Fibroblast of lung (primary cell): ENCODE data around the gene FAM217A. TPM values are rescaled to one million over a fixed set of nuclear protein-coding genes. Genes with fewer than 3 reads are reported as not detected.

Experiments used
- DNase-seq, 2 donors: peaks; one replicate each; pipeline versions ENCODE4 v3.0.0 to v3.0.0-alpha.2; 2010; ENCODE audit warnings: low read depth in 2 of 2
- H2AFZ ChIP-seq: 2 replicates; pipeline ENCODE4 v1.5.1; 2012; ENCODE audit warnings: low read length, control low read depth, inconsistent platforms
- H3K27ac ChIP-seq: 2 replicates; pipeline ENCODE4 v1.5.1; 2011; ENCODE audit warnings: low read length, control low read depth; ENCODE audit not compliant: insufficient read depth
- H3K27me3 ChIP-seq: 2 replicates; pipeline ENCODE4 v1.5.1; 2011; ENCODE audit warnings: mild to moderate bottlenecking, low read length; ENCODE audit not compliant: control insufficient read depth, insufficient read depth
- H3K36me3 ChIP-seq: 2 replicates; pipeline ENCODE4 v1.5.1; 2011; ENCODE audit warnings: low read length; ENCODE audit not compliant: control insufficient read depth, insufficient read depth
- H3K4me1 ChIP-seq: 2 replicates; pipeline ENCODE4 v1.5.1; 2011; ENCODE audit warnings: low read length; ENCODE audit not compliant: control insufficient read depth, insufficient read depth; ENCODE audit errors: extremely low read depth
- H3K4me2 ChIP-seq: 2 replicates; pipeline ENCODE4 v1.5.1; 2011; ENCODE audit warnings: low read length, control low read depth; ENCODE audit not compliant: insufficient read depth; ENCODE audit errors: extremely low read depth
- H3K4me3 ChIP-seq, 4 experiments: fragments of 200-600 bp in 1 of 4; sonication (generic) in 1 of 4; replicated peaks in 1 of 4; 2 replicates each; pipeline ENCODE4 v1.5.1; 2011 to 2016; ENCODE audit warnings: low read length in 4 of 4, low read depth in 3 of 4, mild to moderate bottlenecking in 3 of 4, control low read depth in 2 of 4, inconsistent platforms in 1 of 4, mixed read lengths in 1 of 4; ENCODE audit not compliant: insufficient read depth in 1 of 4; ENCODE audit errors: control extremely low read depth in 1 of 4
- H3K79me2 ChIP-seq: 2 replicates; pipeline ENCODE4 v1.5.1; 2012; ENCODE audit warnings: mild to moderate bottlenecking, low read length, inconsistent platforms; ENCODE audit not compliant: control insufficient read depth, insufficient read depth
- H3K9ac ChIP-seq: 2 replicates; pipeline ENCODE4 v1.5.1; 2011; ENCODE audit warnings: mild to moderate bottlenecking, low read length, control low read depth; ENCODE audit not compliant: insufficient read depth
- H3K9me3 ChIP-seq: 2 replicates; pipeline ENCODE4 v1.5.1; 2012; ENCODE audit warnings: low read depth, low read length; ENCODE audit not compliant: control insufficient read depth, insufficient read depth
- H4K20me1 ChIP-seq: 2 replicates; pipeline ENCODE4 v1.5.1; 2011; ENCODE audit warnings: low read length; ENCODE audit not compliant: control insufficient read depth, insufficient read depth; ENCODE audit errors: extremely low read depth
- EZH2 ChIP-seq: IDR thresholded peaks from 2 replicates; pipeline ENCODE4 v1.5.1; 2012; ENCODE audit warnings: low read length, control low read depth, mild to moderate bottlenecking; ENCODE audit errors: missing control alignments
- polyA minus RNA-seq: library from RNA; depleted of rRNA, polyadenylated mRNA; stranded (reverse); fragments of >200 nt; gene quantifications from 2 replicates; pipeline ENCODE4 v1.2.3, GENCODE V29; 2011; ENCODE audit warnings: low replicate concordance
- polyA plus RNA-seq, 2 donors: library from polyadenylated mRNA; depleted of rRNA in 1 of 2; stranded (reverse) in 1 of 2; unstranded in 1 of 2; fragments of >200 nt; gene quantifications; 2 replicates each; pipeline ENCODE4 v1.2.1, GENCODE V29; 2011 to 2012; ENCODE audit warnings: missing spikeins in 1 of 2
- total RNA-seq: library from RNA; depleted of rRNA; stranded (reverse); fragments of >200 nt; gene quantifications from 2 replicates; pipeline ENCODE4 v1.2.1, GENCODE V29; 2014
- TF ChIP-seq, protein P1 (sequence below), 2 donors: IDR thresholded peaks in 1 of 2; conservative IDR thresholded peaks in 1 of 2; 1 replicate in 1 of 2; 2 replicates in 1 of 2; pipeline ENCODE4 v1.5.1; 2011 to 2012; ENCODE audit warnings: low read length in 2 of 2, control low read depth in 1 of 2, inconsistent platforms in 1 of 2, low read depth in 1 of 2, mild to moderate bottlenecking in 1 of 2

FAM217A gene, protein sequence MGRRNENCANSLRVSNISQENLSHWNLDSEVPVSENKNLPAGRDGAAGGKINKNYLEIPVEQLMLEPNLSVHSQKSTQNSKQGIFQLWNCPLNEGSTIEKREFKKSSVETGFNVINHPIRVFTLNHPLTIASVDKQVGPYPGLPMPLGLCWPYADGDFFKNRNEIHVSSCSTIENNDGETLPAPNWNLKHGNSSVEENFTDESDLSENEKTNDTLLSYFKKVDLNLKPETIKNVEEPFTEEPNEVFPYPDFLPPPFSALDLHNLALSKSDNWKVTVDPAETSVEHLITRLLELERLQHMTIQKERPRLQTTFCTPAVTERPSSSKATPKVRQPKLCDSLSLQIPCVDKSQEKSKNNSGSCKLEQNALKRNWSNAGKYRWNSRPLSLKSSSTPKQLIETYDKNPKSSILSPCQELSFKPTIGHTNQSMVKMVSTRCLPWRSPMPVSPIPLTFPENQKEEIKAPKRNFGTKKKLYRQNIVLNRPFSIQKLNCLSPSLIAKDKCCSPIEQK
- total RNA-seq (not detected in 2 replicates), polyA plus RNA-seq (not detected in 2 replicates), polyA minus RNA-seq (not detected in 2 replicates)
- not detected in 2 replicates for polyA plus RNA-seq (2012)

DNA sequence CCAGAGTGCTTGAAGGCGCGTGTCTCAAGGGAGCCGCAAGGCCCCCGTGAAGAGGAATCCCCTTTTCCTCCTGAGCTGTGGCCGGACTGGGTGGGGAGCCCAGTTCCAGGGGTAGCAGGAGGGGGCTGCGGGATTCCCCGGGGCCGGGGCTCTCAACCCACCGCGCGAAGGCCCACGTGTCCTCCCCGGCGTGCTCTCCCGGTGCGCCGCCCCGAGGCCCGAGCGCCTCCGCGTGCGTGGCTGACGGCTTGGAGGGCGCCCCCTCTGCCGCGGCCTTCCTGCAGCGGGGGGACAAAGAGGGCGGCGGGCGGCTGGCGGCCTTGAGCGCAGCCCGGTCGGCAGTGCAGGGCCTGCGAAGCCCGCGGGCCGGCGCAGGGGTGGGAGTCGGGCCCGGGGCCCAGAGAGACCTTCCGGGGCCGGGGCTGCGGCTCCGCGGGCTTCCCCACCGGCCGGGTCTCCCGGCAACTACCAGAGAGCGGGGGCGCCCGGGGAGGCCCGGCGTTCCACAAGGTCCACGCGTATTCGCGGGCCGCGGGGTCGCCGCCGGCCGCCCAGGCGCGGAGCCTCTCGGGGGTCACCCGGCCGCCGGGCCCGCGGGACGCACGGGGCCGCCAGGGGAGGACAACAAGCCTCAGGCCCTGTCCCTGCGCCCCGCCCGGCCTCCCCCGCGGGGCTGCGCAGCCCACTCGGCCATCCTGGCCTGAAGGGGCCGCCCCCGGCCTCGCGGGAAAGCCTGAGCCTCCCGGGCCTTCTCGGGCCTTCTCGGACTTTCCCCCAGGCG, at the start of gene FAM217A:
TSS of gene FAM217A (minus strand) at position 447 of the 781 bp plus-strand sequence. CDS start 1,723 bp downstream, outside the sequence.
- no peaks in the 10 kb centered on the region for H3K36me3 ChIP-seq
- H4K20me1 ChIP-seq, result no peaks in the 10 kb centered on the region
- H3K9me3 ChIP-seq, result no peaks in the 10 kb centered on the region
- no peak for DNase-seq
- no peak within 1 kb of the TSS for H3K4me2 ChIP-seq
- no peak within 1 kb of the TSS for H3K4me3 ChIP-seq
- TF ChIP-seq EZH2, result no peak
- TF ChIP-seq, protein P1, sequence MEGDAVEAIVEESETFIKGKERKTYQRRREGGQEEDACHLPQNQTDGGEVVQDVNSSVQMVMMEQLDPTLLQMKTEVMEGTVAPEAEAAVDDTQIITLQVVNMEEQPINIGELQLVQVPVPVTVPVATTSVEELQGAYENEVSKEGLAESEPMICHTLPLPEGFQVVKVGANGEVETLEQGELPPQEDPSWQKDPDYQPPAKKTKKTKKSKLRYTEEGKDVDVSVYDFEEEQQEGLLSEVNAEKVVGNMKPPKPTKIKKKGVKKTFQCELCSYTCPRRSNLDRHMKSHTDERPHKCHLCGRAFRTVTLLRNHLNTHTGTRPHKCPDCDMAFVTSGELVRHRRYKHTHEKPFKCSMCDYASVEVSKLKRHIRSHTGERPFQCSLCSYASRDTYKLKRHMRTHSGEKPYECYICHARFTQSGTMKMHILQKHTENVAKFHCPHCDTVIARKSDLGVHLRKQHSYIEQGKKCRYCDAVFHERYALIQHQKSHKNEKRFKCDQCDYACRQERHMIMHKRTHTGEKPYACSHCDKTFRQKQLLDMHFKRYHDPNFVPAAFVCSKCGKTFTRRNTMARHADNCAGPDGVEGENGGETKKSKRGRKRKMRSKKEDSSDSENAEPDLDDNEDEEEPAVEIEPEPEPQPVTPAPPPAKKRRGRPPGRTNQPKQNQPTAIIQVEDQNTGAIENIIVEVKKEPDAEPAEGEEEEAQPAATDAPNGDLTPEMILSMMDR (conservative IDR thresholded peaks at IDR 0.05 in 1 of 2, IDR thresholded peaks at IDR 0.05 in 1 of 2; ENCODE audit: low read depth in 1 of 2, low read length in 2 of 2), result no peak
- no peak within 1 kb of the TSS for H3K27ac ChIP-seq
- no peaks in the 10 kb centered on the region for H3K27me3 ChIP-seq
- no peaks in the 10 kb centered on the region for H3K4me1 ChIP-seq
- H2AFZ ChIP-seq, result no peak within 1 kb of the TSS
- no peaks in the 10 kb centered on the region for H3K79me2 ChIP-seq
- H3K9ac ChIP-seq, result no peak within 1 kb of the TSS

DNA sequence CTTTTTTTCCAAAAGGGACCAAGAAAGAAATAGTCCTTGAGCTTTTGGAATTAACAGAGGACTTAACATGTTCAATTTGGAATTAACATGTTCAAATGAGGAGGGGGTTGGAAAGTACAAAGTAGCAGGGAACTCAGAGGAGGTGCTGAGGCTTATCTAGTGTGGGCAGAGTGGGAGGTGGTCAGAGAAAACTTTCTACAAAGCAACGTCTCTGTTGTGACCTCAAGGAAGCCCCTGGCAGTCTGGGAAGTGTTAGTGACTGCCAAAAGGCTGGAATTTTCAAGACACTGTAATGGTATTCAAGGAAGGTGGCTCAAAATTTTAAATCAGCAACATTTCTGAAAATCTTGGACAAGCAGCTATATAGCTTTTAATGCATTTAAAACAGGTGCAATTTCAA, 49.1 kb upstream of the FAM217A start:
- Histone ChIP-seq H3K36me3 (peaks cover 8% of the 10 kb centered on the region), H4K20me1 (no peaks in the 10 kb centered on the region), H3K9me3 (no peaks in the 10 kb centered on the region), H3K4me1 (peaks cover 16% of the 10 kb centered on the region), H2AFZ (no peak overlapping the region), H3K9ac (no peak overlapping the region), H3K79me2 (peaks cover 11% of the 10 kb centered on the region), H3K4me2 (no peak overlapping the region), H3K4me3 (no peak overlapping the region), H3K27ac (no peak overlapping the region), H3K27me3 (no peaks in the 10 kb centered on the region)
- peak in 1 of 2 donors; percentile 62 for DNase-seq
- TF ChIP-seq, protein P1 (conservative IDR thresholded peaks at IDR 0.05 in 1 of 2, IDR thresholded peaks at IDR 0.05 in 1 of 2; ENCODE audit: low read depth in 1 of 2, low read length in 2 of 2), result no peak
- TF ChIP-seq EZH2, result no peak
